Ovary (tissue), 3 donors: ENCODE measurements around the gene SYNGR2.

Source experiments
- POLR2A ChIP-seq: fragments of 450-650 bp; IDR thresholded peaks from one replicate; pipeline ENCODE4 v1.6.1; 2017; ENCODE audit warnings: antibody characterized with exemption, mild to moderate bottlenecking, moderate library complexity
- TF ChIP-seq, protein P1 (sequence below), 3 donors: fragments of 450-650 bp in 2 of 3; fragments of 200-600 bp in 1 of 3; IDR thresholded peaks; one replicate each; pipeline versions ENCODE4 v1.5.1 to v1.8.0; 2016 to 2022; ENCODE audit warnings: antibody characterized with exemption in 3 of 3, mild to moderate bottlenecking in 1 of 3
- donor health status: DM: no; HTN: no; CAD: no.

DNA sequence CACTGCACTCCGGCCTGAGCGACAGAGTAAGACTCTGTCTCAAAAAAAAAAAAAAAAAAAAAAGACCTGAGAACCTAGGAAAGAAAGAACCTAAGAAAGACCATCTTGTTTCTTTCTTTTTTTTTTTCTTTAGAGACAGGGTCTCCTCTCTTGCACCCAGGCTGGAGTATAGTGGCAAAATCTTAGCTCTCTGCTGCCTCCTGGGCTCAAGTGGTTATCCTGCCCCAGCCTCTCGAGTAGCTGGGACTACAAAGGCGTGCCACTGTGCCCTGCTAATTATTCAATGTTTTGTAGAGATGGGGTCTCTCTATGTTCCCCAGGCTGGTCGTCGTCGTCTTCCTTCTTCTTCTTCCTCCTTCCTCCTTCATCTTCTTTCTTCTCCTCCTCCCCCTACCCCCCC, 37.9 kb downstream of the SYNGR2 start:
- TF ChIP-seq, protein P1, sequence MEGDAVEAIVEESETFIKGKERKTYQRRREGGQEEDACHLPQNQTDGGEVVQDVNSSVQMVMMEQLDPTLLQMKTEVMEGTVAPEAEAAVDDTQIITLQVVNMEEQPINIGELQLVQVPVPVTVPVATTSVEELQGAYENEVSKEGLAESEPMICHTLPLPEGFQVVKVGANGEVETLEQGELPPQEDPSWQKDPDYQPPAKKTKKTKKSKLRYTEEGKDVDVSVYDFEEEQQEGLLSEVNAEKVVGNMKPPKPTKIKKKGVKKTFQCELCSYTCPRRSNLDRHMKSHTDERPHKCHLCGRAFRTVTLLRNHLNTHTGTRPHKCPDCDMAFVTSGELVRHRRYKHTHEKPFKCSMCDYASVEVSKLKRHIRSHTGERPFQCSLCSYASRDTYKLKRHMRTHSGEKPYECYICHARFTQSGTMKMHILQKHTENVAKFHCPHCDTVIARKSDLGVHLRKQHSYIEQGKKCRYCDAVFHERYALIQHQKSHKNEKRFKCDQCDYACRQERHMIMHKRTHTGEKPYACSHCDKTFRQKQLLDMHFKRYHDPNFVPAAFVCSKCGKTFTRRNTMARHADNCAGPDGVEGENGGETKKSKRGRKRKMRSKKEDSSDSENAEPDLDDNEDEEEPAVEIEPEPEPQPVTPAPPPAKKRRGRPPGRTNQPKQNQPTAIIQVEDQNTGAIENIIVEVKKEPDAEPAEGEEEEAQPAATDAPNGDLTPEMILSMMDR (IDR thresholded peaks at IDR 0.05), result no peak
- no peak for TF ChIP-seq POLR2A
